ENCODE data around the gene ETAA1.

GRCh38 chr2:67378555-67378954 lies 18.6 kb upstream of the ETAA1 start:
- TF ChIP-seq CTCF (CRISPR knock-in tag; IDR thresholded peaks at IDR 0.05) (no peak), ZNF546 (CRISPR knock-in tag; conservative IDR thresholded peaks at IDR 0.05) (no peak), ZNF274 (CRISPR knock-in tag; IDR thresholded peaks at IDR 0.05) (no peak), REST (IDR thresholded peaks at IDR 0.05; ENCODE audit: borderline replicate concordance in 1 of 2, low read depth in 1 of 2, low read length in 2 of 2) (no peak), JUND (CRISPR knock-in tag; IDR thresholded peaks at IDR 0.05) (no peak), TEF (CRISPR knock-in tag; IDR thresholded peaks at IDR 0.05) (no peak), ARHGAP35 (CRISPR knock-in tag; IDR thresholded peaks at IDR 0.05; ENCODE audit: borderline replicate concordance) (no peak), KDM5A (IDR thresholded peaks at IDR 0.05; ENCODE audit: borderline replicate concordance, low read length) (no peak), ZNF605 (CRISPR knock-in tag; IDR thresholded peaks at IDR 0.05) (no peak), KLF9 (CRISPR knock-in tag; IDR thresholded peaks at IDR 0.05; ENCODE audit: low read depth) (no peak), YEATS4 (CRISPR knock-in tag; IDR thresholded peaks at IDR 0.05; ENCODE audit: borderline replicate concordance) (no peak)

Measured in HepG2 (cell line).